Tibial nerve (tissue), 4 donors: Measurements from ENCODE around the gene SH2D3A. TPM values are rescaled to one million over a fixed set of nuclear protein-coding genes. Genes with fewer than 3 reads are reported as not detected.
"Not testable (repeated sequence)": the region's sequence is repeated elsewhere in the genome, so short reads cannot be mapped to it uniquely, and the experiment has no call there.

Source experiments
- DNase-seq, 2 donors: peaks; one replicate each; pipeline ENCODE4 v3.0.0-alpha.2; 2019; ENCODE audit warnings: low spot score in 2 of 2
- H3K27ac ChIP-seq, 4 donors: fragments of 200-600 bp; sonication (generic) in 3 of 4; one replicate each; pipeline ENCODE4 v1.5.1; 2017 to 2019; ENCODE audit warnings: mild to moderate bottlenecking in 1 of 4
- H3K27me3 ChIP-seq, 2 donors: fragments of 200-600 bp; sonication (generic) in 1 of 2; one replicate each; pipeline versions ENCODE4 v1.5.1 to v1.6.0; 2017 to 2019
- H3K36me3 ChIP-seq, 3 donors: fragments of 200-600 bp; sonication (generic); one replicate each; pipeline ENCODE4 v1.5.1; 2018 to 2019
- H3K4me1 ChIP-seq, 4 donors: fragments of 200-600 bp; sonication (generic) in 3 of 4; one replicate each; pipeline ENCODE4 v1.5.1; 2017 to 2019
- H3K4me3 ChIP-seq, 4 donors: fragments of 200-600 bp; sonication (generic) in 3 of 4; one replicate each; pipeline ENCODE4 v1.5.1; 2017 to 2019; ENCODE audit warnings: mild to moderate bottlenecking in 1 of 4, moderate library complexity in 1 of 4
- H3K9me3 ChIP-seq, 4 donors: fragments of 200-600 bp; sonication (generic) in 3 of 4; one replicate each; pipeline ENCODE4 v1.5.1; 2017 to 2019
- CTCF ChIP-seq, 5 experiments: fragments of 200-600 bp in 3 of 5; fragments of 450-650 bp in 2 of 5; sonication (generic) in 3 of 5; IDR thresholded peaks; one replicate each; pipeline ENCODE4 v1.5.1; 2016 to 2019; ENCODE audit warnings: antibody characterized with exemption in 5 of 5, mild to moderate bottlenecking in 3 of 5, moderate library complexity in 2 of 5
- EP300 ChIP-seq, 2 donors: sonication (generic); formaldehyde crosslinking; IDR thresholded peaks; one replicate each; pipeline ENCODE4 v1.6.1; 2017; ENCODE audit warnings: antibody characterized with exemption in 2 of 2, mild to moderate bottlenecking in 1 of 2
- POLR2A ChIP-seq, 2 donors: fragments of 450-650 bp; IDR thresholded peaks; one replicate each; pipeline ENCODE4 v1.6.1; 2017; ENCODE audit warnings: antibody characterized with exemption in 2 of 2, mild to moderate bottlenecking in 2 of 2, moderate library complexity in 2 of 2
- WGBS, 2 donors: methylation state at CpG; one replicate each; pipeline ENCODE4 v1.1.5; 2018; 5-methylcytosine and 5-hydroxymethylcytosine counted together
- total RNA-seq, 4 donors: library from RNA; depleted of rRNA; stranded (reverse); fragments of >200 nt; gene quantifications; one replicate each; pipeline ENCODE4 v1.1.0, GENCODE V29; 2016

SH2D3A gene
- total RNA-seq, 4 donors from 2014 or later: 0.39 to 4.2 (median 0.44) TPM; not detected in 1

GRCh38 chr19:6777434-6777833, 10.2 kb upstream of the SH2D3A start:
- Histone ChIP-seq H3K4me3 (no peak overlapping the region), H3K27ac (no peak overlapping the region), H3K4me1 (peaks cover 0 to 8% (median 0%) of the 10 kb centered on the region in 4 donors), H3K9me3 (no peaks in the 10 kb centered on the region), H3K36me3 (no peaks in the 10 kb centered on the region), H3K27me3 (peaks cover 0 to under 1% of the 10 kb centered on the region in 2 donors)
- no peak for DNase-seq
- TF ChIP-seq EP300 (IDR thresholded peaks at IDR 0.05) (no peak), POLR2A (IDR thresholded peaks at IDR 0.05) (no peak), CTCF (IDR thresholded peaks at IDR 0.05) (no peak)
- WGBS, 2 donors: 70 to 75% methylated on average over 2 of the region's 2 CpGs

DNA sequence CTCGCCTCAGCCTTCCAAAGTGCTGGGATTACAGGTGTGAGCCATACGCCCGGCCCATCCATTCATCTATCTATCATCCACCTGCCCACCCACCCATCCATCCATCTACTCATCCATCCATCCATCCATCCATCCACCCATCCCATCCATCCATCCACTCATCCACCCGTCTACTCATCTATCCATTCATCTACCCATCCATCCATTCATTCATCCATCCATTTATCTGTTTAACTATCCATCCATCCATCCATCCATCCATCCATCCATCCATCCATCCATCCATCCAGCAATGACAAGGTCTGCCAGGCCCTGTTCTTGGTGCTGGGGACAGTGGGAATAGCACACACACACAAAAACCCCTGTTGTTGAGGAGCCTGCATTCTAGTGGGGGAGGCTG, 9.8 kb upstream of the SH2D3A start:
- Histone ChIP-seq H3K4me3 (no peak overlapping the region), H3K4me1 (peaks cover 0 to 8% (median 0%) of the 10 kb centered on the region in 4 donors), H3K9me3 (peaks cover 0 to 2% (median 0%) of the 10 kb centered on the region in 4 donors), H3K27me3 (peaks cover 0 to 5% of the 10 kb centered on the region in 2 donors), H3K27ac (no peak overlapping the region), H3K36me3 (no peaks in the 10 kb centered on the region)
- WGBS, 2 donors: 87 to 92% methylated on average over 4 of the region's 4 CpGs
- no peak for TF ChIP-seq POLR2A (IDR thresholded peaks at IDR 0.05)
- TF ChIP-seq EP300 (IDR thresholded peaks at IDR 0.05): no peak
- no peak for TF ChIP-seq CTCF (IDR thresholded peaks at IDR 0.05)
- DNase-seq: no peak

GRCh38 chr19:6776045-6776444, 8.8 kb upstream of the SH2D3A start:
- not testable (repeated sequence) for H3K27ac ChIP-seq, H3K4me3 ChIP-seq, H3K9me3 ChIP-seq, H3K27me3 ChIP-seq, H3K36me3 ChIP-seq, DNase-seq, H3K4me1 ChIP-seq

DNA sequence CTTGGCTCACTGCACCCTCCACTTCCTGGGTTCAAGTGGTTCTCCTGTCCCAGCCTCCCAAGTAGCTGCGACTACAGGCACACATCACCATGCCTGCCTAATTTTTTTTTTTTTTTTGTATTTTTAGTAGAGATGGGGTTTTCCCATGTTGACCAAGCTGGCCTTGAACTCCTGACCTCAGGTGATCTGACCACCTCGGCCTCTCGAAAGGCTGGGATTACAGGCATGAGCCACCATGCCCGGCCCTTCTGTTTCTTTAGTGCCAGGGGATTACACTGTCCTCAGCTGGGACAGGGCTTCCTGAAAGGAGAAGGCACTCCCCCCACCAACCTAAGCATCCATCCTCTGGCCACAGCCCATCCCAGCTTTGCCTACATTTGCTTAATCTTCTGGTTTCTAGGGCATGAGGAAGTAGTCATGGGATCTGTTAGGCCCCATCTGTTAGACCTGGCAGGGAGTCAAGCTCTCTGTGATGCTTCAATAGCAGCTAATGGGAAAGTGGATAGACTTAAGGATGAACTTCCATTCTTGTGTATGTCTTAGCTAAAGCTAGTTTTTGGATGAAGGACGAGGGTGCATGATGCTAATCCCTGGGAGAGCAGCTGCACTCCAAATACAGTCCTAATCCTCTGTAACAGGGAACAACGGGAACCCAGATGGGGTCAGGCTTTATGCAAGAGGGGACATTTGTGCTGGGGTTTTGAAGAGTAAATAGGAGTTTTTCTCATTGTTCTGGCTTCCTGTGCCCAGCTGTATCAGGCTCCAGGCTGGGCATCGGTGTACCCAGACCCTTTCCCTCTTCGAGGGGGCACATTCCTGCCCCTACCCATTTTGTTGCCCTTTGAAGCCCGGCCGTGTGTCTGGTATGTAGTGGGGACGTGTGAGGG, 7.8 kb upstream of the SH2D3A start:
- Histone ChIP-seq H3K4me1 (no peaks in the 10 kb centered on the region), H3K4me3 (no peak overlapping the region), H3K27me3 (peaks cover 0 to 8% of the 10 kb centered on the region in 2 donors), H3K27ac (no peak overlapping the region), H3K36me3 (no peaks in the 10 kb centered on the region), H3K9me3 (peaks cover 0 to 4% (median 0%) of the 10 kb centered on the region in 4 donors)
- no peak for DNase-seq
- no peak for TF ChIP-seq CTCF (IDR thresholded peaks at IDR 0.05)
- TF ChIP-seq EP300 (IDR thresholded peaks at IDR 0.05): no peak
- TF ChIP-seq POLR2A (IDR thresholded peaks at IDR 0.05): no peak
- 81 to 88% methylated on average over 11 of the region's 11 CpGs for WGBS, 2 donors

DNA sequence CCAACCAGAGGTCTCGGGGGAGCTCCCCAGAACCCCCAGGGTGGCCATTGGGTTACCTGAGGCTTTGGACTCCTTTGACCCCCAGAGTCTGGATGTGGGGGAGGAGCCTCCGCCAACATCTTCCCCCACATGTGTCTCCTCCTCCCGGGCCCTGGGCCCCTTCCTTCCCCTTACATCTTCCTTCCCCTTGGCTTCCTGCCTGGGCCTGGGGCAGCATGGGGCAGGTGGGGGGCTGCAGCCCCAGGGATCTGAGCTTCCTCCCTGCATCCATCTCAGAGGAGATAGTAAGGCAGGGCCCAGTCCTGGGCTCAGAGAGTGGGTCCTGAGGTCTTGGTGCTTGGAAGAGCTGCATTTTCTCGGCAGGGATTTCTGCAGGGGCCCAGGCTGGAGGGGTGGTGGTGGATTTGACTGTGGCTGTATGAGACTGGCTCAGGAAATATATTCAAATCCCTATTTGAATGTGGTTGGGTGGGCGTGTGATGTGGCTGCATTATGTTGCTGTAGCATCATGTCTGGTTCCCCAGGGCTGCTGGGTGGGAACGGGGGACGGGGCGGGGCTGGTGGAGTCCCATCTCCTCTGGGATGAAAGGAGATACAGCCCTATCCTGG, 6.2 kb upstream of the SH2D3A start:
- Histone ChIP-seq H3K4me3 (peak overlapping the region; percentile 5 to 55 (median 37)), H3K27ac (peak overlapping the region in 2 of 4 donors; percentile 20 to 65), H3K36me3 (no peaks in the 10 kb centered on the region), H3K9me3 (peaks cover 0 to 4% (median 0%) of the 10 kb centered on the region in 4 donors), H3K27me3 (peaks cover 0 to 18% of the 10 kb centered on the region in 2 donors), H3K4me1 (no peaks in the 10 kb centered on the region)
- WGBS, 2 donors: 34 to 40% methylated on average over 8 of the region's 8 CpGs
- DNase-seq: no peak
- peak in 1 of 2 donors; percentile 10 for TF ChIP-seq EP300 (IDR thresholded peaks at IDR 0.05)
- TF ChIP-seq CTCF (IDR thresholded peaks at IDR 0.05): no peak
